ENCODE measurements around the gene ARFRP1.

Gene ARFRP1

GRCh38 chr20:63718996-63719395 is 11.2 kb upstream of the ARFRP1 start:
- TF ChIP-seq CTCF (conservative IDR thresholded peaks at IDR 0.05; ENCODE audit: low read depth, low read length), result no peak
- H3K4me3 ChIP-seq (ENCODE audit: low read length), result no peak overlapping the region

GRCh38 chr20:63714858-63715257 is 7.1 kb upstream of the ARFRP1 start:
- no peak overlapping the region for H3K4me3 ChIP-seq (ENCODE audit: low read length)
- no peak for DNase-seq (ENCODE audit: low read depth)
- no peak for TF ChIP-seq CTCF (conservative IDR thresholded peaks at IDR 0.05; ENCODE audit: low read depth, low read length)

More at GRCh38 chr20:63718996-63719395, 11.2 kb upstream of the ARFRP1 start:
- DNase-seq (ENCODE audit: low read depth), result no peak

- DNase-seq (ENCODE audit: low read depth), result no peak
- TF ChIP-seq CTCF (conservative IDR thresholded peaks at IDR 0.05; ENCODE audit: low read depth, low read length), result no peak
- H3K4me3 ChIP-seq (ENCODE audit: low read length), result no peak overlapping the region
Observed at GRCh38 chr20:63712191-63712590, 4.4 kb upstream of the ARFRP1 start.

- no peak for DNase-seq (ENCODE audit: low read depth)
- TF ChIP-seq CTCF (conservative IDR thresholded peaks at IDR 0.05; ENCODE audit: low read depth, low read length), result no peak
- no peak overlapping the region for H3K4me3 ChIP-seq (ENCODE audit: low read length)
Observed at GRCh38 chr20:63711085-63711645, 3.4 kb upstream of the ARFRP1 start.

- no peak for TF ChIP-seq CTCF (conservative IDR thresholded peaks at IDR 0.05; ENCODE audit: low read depth, low read length)
- DNase-seq (ENCODE audit: low read depth), result no peak
- H3K4me3 ChIP-seq (ENCODE audit: low read length), result peak overlapping the region; percentile 76
Observed at GRCh38 chr20:63709149-63709527, 1.4 kb upstream of the ARFRP1 start.

GRCh38 chr20:63708301-63709148 is 749 bp upstream of the ARFRP1 start:
- peak overlapping the region; percentile 76 for H3K4me3 ChIP-seq (ENCODE audit: low read length)
- no peak for DNase-seq (ENCODE audit: low read depth)
- no peak for TF ChIP-seq CTCF (conservative IDR thresholded peaks at IDR 0.05; ENCODE audit: low read depth, low read length)

All from retinal pigment epithelial cell (primary cell).